GM10266 (cell line): ENCODE results near the gene PFKL.

Experiments used
- DNase-seq: peaks from one replicate; pipeline ENCODE4 v3.0.0; 2012; ENCODE audit errors: extremely low spot score
- TF ChIP-seq, protein P1 (sequence below): IDR thresholded peaks from 2 replicates; pipeline ENCODE4 v1.5.1; 2012; ENCODE audit warnings: mild to moderate bottlenecking, low read depth; ENCODE audit not compliant: control insufficient read depth, insufficient read depth; ENCODE audit errors: missing control alignments

PFKL gene

DNA sequence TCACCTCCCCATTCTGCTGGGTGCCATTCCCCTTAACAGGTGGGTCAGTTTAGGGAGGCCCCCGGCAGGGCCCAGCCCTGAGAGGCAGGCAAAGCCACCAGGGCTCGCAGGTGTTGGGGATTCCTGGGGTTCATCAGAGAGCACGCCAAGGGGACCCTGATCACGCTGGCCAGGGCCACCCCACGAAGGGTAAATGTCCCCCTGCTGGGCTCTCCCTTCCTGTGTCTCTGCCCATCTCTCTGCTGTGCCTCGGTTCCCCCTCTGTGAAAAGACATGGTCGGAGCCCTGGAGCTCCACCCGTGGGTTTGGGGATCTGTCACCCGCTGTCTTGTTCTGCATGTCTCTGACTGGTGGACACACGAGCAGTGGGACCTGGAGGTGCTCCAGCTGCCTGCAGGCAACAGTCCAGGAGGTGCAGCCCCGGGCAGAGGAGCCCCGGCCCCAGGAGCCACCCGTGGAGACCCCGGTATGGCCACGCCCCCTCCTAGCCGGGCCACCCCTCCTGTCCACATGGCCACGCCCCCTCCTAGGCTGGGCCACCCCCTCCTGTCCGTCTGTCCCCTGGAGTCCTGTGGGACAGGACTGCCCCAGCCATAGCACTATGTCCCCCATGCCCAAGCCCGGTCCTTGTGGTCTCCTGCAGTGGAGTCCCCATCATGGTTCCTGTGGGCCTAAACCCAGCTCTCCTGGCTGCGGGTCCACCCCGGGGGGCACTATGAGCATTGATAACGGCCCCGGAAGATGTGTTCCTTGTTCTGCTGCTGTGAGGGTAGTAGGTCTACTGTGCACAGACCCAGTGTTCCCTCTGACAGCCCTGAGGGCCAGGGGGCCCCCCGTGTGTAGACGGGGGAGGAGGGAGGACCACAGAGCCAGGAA lies 7.7 kb upstream of the PFKL start:
- DNase-seq: no peak
- TF ChIP-seq, protein P1, sequence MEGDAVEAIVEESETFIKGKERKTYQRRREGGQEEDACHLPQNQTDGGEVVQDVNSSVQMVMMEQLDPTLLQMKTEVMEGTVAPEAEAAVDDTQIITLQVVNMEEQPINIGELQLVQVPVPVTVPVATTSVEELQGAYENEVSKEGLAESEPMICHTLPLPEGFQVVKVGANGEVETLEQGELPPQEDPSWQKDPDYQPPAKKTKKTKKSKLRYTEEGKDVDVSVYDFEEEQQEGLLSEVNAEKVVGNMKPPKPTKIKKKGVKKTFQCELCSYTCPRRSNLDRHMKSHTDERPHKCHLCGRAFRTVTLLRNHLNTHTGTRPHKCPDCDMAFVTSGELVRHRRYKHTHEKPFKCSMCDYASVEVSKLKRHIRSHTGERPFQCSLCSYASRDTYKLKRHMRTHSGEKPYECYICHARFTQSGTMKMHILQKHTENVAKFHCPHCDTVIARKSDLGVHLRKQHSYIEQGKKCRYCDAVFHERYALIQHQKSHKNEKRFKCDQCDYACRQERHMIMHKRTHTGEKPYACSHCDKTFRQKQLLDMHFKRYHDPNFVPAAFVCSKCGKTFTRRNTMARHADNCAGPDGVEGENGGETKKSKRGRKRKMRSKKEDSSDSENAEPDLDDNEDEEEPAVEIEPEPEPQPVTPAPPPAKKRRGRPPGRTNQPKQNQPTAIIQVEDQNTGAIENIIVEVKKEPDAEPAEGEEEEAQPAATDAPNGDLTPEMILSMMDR: no peak

DNA sequence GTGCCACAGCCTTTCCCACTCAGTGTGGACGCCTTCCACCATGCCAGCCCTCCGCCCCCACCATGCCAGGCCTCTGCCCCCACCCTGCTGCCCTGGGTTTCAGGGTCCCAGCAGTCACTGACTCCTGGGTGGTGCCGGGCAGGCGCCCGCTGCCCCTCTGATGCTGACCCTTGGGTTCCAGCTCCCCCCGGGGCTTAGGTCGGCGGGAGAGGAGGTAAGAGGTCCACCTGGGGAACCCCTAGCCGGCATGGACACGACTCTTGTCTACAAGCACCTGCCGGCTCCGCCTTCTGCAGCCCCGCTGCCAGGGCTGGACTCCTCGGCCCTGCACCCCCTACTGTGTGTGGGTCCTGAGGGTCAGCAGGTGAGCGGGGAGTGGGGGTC lies 7.0 kb upstream of the PFKL start:
- TF ChIP-seq, protein P1: no peak
- no peak for DNase-seq

DNA sequence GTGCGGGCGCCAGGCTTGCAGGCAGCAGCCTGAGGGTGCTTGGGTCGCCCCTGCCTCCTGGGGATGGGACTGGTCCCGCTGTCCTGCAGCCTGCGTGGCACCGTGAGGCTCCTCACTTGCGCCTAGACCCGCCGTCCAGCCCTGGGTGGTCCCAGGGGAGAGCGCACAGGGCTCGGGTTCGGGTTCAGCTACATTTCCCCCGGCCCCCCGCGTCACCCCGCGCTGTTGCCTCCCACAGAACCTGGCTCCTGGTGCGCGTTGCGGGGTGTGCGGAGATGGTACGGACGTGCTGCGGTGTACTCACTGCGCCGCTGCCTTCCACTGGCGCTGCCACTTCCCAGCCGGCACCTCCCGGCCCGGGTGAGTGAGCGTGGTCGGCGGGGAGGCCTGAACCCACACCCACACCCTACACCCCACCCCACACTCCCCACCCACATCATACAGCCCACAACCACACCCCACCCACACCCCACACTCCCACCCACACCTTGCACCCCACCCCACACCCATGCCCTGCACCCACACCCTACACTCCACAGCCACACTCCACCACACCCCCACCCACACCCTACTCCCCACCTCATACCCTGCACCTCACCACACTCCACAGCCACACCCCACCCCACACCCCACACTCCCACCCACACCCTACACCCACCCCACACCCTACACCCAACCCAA lies 6.2 kb upstream of the PFKL start:
- DNase-seq: no peak
- TF ChIP-seq, protein P1: no peak

DNA sequence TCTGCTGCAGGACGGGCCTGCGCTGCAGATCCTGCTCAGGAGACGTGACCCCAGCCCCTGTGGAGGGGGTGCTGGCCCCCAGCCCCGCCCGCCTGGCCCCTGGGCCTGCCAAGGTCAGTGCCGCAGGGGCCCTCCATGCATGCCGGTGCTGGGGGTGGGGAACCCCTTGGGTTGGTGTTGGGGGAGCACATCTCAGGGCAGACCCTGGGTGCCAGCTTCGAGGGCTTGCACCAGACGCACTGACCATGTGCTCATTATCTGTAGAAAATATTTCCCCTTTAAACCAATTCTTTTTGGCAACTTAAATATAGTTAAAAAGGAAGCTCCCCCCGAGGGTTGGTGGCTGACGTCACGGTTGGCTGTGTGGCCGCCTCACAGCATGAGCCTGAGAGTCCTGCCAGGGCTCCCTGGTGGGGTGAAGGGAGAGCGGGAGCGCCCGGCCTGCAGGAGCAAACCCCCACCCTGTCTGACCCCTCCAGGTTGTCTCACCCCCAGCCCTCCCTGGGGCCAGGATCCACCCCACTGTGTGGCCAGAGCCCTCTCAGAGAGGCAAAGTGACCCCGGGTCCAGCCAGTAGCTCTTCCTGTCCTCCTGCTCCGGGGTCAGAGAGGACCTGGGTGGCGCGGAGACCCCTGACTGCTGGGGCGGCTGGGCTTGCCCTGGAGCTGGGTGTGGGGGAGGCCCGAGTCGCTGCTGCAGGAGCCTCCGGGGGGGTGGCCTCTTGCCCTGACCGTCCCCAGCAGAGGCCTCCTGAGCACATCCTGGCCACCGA lies 5.3 kb upstream of the PFKL start:
- DNase-seq: no peak
- TF ChIP-seq, protein P1: no peak

DNA sequence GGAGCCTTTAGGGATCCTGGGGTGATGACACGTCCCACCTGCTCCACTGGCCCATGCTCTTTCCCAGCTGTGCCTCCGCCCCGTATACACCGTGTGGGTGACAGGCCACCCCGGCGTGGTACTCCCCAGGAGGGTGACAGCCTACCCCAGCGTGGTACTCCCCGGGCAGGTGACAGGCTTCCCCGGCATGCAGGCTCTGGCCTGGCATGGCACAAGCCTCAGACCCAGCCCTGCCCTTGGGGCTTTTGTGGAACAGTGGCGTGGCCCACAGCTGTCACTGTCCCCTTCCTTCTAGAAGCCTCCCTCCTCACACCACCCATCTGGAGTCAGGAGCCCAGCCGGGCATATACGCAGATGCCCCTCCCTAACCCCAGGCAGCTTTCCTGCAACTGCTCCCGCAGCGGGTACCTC lies 4.7 kb upstream of the PFKL start:
- no peak for DNase-seq
- TF ChIP-seq, protein P1: no peak

DNA sequence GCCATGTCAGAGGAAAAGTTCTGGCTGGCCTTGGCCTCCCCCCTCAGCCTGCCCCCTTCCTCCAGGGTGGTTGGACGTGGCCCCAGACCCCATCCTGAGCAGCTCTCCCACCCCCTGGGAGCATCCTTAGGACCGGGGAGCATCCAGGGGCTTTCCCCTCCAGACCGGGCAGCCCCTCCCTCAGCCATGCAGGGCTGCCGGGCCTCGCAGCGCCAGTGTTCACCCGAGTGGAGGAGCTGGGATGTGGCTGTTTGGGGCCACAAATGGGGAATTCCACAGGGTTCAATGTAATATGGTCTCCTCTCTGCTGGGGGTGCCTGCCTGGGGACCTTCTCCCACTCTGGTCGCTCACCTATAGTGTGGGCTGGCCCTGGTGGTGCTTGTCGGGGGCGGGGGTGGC lies 4.2 kb upstream of the PFKL start:
- TF ChIP-seq, protein P1: no peak
- DNase-seq: peak; percentile 74

DNA sequence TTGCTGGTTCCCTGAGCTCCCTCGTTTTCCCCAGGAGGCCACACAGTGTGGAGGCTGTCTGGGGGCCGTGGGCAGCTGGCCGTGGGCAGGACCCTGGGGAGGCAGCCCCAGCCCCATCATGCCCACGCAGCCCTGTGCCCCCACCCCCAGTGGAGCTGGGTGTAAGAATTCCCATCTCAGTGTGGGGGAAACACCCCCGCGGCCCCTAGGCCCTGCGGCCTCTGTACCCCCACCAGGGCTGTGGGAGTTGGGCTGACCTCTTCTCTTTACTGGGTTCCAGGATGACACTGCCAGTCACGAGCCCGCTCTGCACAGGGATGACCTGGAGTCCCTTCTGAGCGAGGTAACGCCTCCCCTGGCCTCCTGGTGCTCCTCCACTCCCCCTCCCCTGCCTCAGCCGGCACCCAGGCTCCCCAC lies 3.7 kb upstream of the PFKL start:
- no peak for DNase-seq
- TF ChIP-seq, protein P1: no peak
